SKM-1 (cell line): Measurements from ENCODE around the gene PHF21B.
"Not testable (repeated sequence)": the region's sequence is repeated elsewhere in the genome, so short reads cannot be mapped to it uniquely, and the experiment has no call there.

Experiments
- DNase-seq: peaks from one replicate; lab custom pipeline; 2025; ENCODE audit not compliant: unreplicated experiment; lab: John Stamatoyannopoulos, UW

PHF21B gene

GRCh38 chr22:44936201-44936600, 73.6 kb downstream of the PHF21B start:
- no peak for DNase-seq

DNA sequence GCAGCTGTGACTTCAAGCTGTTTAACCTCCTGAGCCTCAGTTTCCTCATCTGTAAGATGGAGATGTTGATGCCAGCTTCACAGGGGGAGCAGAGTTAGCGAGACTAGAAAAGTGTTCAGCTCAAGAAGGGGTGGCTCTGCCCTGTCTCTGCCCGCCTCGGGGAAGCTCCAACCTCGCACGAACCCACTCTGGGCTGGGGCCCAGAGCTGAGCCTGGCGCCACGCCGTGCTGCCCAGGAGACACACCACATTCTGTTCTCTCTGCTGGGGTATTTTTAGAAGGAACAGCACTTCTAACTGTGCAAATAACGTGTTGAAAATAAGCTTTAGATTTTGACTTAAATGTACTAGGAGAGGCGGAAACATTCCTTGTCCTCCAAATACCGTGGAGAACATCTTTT, 74.1 kb downstream of the PHF21B start:
- no peak for DNase-seq

GRCh38 chr22:44934454-44934735, 75.4 kb downstream of the PHF21B start:
- DNase-seq = no peak

- no peak for DNase-seq
Measured at GRCh38 chr22:44933666-44934453, 75.9 kb downstream of the PHF21B start.

GRCh38 chr22:44932493-44932892, 77.3 kb downstream of the PHF21B start:
- DNase-seq = no peak

GRCh38 chr22:44931766-44932165, 78.0 kb downstream of the PHF21B start:
- DNase-seq = no peak

- DNase-seq = no peak
Measured at GRCh38 chr22:44931077-44931540, 78.7 kb downstream of the PHF21B start.

DNA sequence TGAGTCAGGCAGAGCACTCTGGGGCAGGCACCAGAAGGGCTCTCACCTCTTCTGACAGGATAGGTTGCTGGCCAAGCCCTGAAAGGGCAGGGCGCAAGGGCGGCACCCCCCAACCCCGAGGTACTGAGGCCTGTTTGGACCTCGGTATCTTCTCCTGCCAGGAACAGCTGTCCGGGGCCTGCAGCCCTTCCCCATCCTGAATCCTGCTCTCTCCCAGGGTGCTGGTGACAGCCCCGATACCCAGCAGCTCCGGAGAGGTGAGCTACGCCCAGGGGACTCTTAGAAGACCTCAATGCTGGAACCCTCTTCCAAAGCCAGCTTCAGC, 79.1 kb downstream of the PHF21B start:
- no peak for DNase-seq

- DNase-seq = no peak
Measured at GRCh38 chr22:44930016-44930710, 79.6 kb downstream of the PHF21B start.

- no peak for DNase-seq
Measured at GRCh38 chr22:44929359-44930015, 80.3 kb downstream of the PHF21B start.

- DNase-seq = no peak
Measured at GRCh38 chr22:44928711-44929358, 81.0 kb downstream of the PHF21B start.

GRCh38 chr22:44928136-44928463, 81.7 kb downstream of the PHF21B start:
- no peak for DNase-seq

- no peak for DNase-seq
Measured at GRCh38 chr22:44927463-44928135, 82.2 kb downstream of the PHF21B start.

GRCh38 chr22:44926491-44927415, 83.1 kb downstream of the PHF21B start:
- no peak for DNase-seq

- no peak for DNase-seq
Measured at GRCh38 chr22:44926124-44926475, 83.7 kb downstream of the PHF21B start.

DNA sequence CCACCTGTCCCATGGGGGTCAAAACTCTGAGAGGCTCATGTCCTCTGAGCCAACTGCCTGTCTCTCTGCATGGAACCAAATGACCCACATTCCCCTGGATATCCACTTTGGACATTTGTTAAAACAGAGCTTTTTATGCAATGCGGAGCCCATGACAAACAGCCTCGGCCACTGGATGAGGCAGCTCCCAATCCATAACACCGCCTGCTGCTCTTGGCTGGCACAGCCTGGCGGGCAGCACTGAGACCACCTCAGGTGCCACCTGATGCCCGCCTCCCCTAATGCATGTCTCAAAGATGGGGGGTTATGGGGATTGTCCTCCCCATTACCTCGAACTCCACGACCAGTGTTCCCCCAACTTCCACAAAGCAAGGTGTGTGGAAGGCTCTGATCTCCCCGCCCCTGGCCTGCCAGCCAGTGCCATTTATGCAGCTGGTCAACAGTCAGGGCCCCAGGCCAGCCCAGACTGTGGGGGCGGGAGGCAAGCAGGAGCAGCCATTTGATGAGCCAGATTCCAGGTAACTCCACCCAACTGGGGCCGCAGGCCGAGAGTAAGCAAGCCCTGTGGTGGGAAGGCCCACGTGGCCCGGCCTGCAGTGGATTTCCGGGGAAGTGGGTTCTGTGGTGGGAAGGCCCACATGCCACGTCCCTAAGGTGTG, 84.2 kb downstream of the PHF21B start:
- no peak for DNase-seq

DNA sequence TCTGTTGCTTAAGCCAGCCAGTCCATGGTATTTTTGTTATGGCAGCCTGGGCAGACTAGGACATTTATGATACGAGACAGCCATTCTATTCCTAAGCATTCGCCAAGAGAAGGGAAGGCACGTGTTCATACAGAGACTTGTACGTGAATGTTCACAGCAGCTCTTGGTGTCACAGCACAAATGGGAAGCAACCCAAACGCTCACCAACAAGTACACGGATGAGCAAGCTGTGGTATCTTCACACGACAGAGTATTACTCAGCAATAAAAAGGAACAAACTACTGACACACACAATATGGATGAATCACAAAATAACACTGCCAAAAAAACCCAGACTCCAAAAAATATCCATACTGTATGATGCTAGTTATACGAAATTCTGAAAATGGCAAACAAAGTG, 85.1 kb downstream of the PHF21B start:
- no peak for DNase-seq

- DNase-seq = no peak
Measured at GRCh38 chr22:44924098-44924497, 85.7 kb downstream of the PHF21B start.

DNA sequence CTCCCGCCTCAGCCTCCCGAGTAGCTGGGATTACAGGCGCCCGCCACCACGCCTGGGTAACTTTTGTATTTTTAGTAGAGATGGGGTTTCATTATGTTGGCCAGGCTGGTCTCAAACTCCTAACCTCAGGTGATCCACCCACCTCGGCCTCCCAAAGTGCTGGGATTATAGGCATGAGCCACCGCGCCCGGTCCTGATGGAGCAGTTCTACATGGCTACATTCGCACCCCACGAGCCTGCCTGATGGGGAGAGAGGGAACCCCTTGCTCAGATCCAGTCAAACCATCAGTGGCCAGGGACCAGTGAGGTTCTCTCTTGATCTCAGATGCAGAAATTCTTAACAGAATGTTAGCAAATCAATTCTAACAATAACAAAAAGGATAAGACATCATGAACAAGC, 88.0 kb downstream of the PHF21B start:
- DNase-seq = not testable (repeated sequence)

GRCh38 chr22:44920183-44920582, 89.6 kb downstream of the PHF21B start:
- DNase-seq = no peak
